ENCODE data around the gene OR7C1.

OR7C1 gene

DNA sequence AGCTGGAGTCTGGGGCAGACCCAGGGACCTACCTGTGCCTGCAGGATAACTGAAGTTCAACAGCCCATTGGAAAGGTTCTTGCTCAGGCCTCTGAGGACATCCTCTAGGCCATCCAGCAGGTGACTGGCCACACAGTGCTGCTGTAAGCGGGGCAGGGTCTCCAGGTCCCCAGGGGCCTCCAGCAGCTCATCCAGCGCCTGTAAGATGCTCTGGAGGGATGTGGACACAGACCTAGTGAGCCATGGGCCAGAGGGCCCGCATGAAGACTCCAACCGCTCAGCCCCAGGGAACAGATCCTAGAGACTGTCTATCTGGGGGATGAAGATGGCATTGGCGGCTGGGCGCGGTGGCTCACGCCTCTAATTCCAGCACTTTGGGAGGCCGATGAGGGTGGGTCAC lies 70.6 kb downstream of the OR7C1 start:
- DNase-seq: no peak

DNA sequence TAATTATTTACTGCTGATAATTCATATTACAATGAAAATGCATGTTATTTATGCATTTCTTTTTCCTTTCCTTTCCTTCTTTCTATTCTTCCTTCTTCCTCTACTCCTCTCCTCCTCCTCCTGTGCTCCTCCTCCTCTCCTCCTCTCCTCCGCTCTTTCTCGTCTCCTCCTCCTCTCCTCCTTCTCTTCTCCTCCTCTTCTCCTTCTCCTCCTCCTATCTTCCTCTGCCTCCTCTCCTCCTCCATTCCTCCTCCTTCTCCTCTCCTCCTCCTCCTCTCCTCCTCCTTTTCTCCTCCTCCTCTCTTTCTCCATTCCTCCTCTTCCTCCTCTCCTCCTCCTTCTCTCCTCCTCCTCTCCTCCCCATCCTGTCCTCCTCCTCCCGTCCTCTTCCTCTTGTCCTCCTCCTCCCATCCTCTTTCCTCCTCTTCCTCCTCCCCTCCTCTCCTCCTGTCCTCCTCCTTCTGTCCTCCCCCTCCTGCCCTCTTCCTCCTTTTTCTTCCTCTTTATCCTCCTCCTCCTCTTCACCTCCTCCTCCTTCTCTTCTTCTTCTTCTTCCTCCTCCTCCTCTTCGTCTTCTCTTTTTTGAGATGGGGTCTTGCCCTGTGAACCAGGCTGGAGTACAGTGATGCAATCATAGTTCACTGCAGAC lies 71.4 kb downstream of the OR7C1 start:
- DNase-seq: no peak

- no peak for DNase-seq
These were observed 72.9 kb downstream of the OR7C1 start for GRCh38 chr19:14762111-14762510.

DNA sequence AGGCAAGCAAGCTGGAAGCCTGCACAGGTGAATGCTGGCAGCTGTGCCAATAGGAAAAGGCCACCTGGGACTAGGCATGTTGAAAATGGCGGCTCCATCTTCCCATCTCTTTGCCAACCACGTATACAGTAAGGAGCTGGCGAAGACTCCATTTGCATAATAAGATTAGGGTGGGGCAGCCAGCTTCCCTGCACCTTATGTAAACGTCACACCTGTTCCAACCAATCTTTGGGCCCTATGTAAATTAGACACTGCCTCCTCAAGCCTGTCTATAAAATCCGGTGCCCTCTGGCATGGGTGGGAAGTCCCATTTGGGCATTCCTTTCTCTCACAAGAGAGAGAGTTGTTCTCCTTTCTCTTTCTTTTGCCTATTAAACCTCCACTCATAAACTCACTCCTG lies 73.4 kb downstream of the OR7C1 start:
- no peak for DNase-seq

GRCh38 chr19:14758816-14759215 lies 76.2 kb downstream of the OR7C1 start:
- no peak for DNase-seq

- no peak for DNase-seq
These were observed 86.4 kb downstream of the OR7C1 start for GRCh38 chr19:14748601-14749000.
